Stimulated activated CD8-positive, alpha-beta memory T cell treated with anti-CD3 and anti-CD28 coated beads, Interleukin-15, amount 100 ng/mL, for 1 hour (primary cell): ENCODE results near the gene EMP2.

ENCODE experiments used
- DNase-seq: peaks from one replicate; pipeline ENCODE4 v3.0.0-alpha.2; 2020; ENCODE audit warnings: low read depth

The EMP2 gene

DNA sequence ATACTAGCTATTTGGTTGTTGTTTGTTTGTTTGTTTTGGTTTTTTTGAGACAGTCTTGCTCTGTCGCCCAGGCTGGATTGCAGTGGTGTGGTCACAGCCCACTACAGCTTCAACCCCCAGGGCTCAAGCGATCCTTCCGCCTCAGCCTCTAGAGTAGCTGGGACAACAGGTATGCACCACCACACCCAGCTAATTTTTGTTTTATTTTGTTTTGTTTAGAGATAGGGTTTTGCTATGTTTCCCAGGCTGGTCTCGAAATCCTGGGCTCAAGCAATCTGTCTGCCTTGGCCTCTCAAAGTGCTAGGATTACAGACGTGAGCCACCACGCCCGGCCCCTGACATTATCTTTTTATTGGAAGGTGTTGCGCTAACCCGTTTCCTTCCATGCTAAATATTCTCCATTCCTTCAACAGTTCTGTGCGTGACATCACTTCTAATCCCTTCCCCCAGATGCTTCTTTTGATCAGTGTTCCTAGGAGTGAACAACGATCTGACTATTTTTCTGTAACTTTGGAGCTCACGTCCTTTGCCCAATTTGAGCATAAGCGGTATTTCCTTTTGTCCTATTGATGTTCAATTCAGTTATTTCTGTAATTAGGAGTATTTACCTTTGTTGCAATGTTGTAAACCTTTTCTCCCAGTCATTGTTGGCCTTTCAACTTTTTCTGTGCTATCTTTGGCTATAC, 30.2 kb upstream of the EMP2 start:
- DNase-seq: no peak

DNA sequence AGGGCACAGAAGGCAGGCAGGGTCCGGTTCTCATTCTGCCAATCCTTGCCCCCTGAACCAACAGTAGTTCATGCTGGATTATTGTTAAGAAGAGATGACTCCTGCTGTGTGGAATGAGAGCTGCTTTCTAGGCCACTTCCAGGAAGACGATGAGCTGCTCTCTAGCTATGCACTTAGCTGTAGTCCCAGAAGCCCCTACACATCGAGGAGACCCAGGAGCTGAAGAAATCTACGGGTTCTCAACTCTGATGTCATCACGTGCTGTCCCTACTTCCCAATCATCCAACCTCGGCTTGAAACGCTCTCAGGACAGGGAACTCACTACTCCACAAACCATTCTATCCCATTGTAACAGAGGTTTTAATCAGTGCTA, 29.0 kb upstream of the EMP2 start:
- DNase-seq: no peak

DNA sequence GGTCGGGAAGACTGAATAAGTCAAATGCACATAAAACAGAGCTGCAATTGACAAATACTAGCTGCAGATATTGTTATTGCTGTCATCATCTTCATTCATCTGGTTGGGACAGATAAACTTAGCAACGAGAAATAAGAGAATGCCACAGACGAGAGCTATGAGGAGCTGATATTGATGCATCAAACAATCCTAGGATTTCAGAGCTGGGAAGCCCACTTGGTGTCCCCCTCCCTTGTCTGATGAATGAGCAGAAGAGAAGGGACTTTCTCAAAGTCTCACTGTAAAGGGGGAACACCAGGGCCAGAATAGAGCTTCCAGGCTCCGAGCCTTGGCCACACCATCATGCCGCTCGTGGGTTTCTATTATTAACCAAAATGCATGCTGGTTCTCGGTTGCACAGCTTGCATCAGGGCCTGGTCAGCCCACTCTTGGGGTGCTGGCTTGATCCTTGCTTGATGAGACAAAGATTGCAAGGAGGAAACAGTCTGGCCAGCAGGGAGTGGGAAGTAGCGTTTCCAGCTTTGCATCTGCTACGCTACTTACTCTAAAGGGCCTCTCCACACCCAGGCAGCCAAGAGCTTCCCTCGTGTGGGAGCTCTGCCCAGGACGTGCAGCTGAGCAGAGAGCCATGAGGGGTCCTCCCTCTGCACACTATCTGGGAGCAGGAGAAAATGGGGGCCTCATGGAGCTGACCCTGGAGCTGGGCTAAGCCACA, 28.4 kb upstream of the EMP2 start:
- no peak for DNase-seq

DNA sequence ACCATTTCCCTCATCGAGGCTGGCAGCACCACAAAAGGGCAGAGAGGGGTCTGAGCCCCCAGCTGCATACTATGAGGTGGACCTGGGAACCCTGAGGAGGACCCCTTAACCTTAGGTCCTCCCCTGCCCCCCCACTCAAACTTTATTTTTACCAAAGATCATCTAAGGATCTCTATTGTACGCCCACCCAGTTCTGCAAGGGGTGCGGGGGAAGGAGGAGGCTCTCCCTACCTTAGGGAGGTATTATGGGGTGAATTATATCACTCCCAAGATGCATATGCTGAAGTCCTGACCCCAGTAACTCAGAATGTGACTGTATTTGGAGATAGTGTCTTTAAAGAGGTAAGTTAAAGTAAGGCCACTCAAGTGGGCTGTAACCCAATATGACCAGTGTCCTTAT, 26.8 kb upstream of the EMP2 start:
- no peak for DNase-seq

DNA sequence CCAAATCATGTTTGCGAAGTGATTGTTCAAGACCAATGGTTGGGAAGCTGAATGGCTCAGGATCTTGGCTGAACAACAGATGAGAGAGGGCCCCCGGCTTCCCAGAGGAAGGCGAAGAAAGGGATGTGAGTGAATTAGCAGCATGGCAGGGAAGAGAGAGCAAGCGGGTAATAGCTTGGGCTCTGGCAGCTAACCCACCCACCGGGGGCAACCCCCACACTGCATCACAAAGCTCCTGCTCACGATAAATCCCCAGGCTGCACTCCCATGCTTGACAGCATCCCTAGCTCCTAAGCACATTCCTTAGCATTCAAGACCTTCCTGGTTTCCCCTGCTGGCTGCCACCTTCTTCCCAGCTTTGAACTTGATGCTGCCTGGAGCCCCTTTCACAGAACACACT, 26.2 kb upstream of the EMP2 start:
- DNase-seq: no peak

DNA sequence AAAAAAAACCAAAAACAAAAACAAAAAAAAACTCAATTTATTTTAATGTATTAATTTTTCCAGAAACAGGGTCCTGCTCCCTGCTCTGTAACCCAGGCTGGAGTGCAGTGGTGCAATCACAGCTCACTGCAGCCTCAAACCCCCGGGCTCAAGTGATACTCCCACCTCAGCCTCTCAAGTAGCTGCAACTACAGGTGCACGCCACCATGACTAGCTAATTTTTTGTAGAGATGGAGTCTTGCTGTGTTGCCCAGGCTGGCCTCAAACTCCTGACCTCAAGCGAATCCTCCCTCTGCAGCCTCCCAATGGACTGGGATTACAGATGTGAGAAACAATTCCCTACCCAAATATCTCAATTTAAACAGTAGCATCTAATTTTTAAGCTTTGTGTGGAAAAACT, 25.2 kb upstream of the EMP2 start:
- DNase-seq: no peak

DNA sequence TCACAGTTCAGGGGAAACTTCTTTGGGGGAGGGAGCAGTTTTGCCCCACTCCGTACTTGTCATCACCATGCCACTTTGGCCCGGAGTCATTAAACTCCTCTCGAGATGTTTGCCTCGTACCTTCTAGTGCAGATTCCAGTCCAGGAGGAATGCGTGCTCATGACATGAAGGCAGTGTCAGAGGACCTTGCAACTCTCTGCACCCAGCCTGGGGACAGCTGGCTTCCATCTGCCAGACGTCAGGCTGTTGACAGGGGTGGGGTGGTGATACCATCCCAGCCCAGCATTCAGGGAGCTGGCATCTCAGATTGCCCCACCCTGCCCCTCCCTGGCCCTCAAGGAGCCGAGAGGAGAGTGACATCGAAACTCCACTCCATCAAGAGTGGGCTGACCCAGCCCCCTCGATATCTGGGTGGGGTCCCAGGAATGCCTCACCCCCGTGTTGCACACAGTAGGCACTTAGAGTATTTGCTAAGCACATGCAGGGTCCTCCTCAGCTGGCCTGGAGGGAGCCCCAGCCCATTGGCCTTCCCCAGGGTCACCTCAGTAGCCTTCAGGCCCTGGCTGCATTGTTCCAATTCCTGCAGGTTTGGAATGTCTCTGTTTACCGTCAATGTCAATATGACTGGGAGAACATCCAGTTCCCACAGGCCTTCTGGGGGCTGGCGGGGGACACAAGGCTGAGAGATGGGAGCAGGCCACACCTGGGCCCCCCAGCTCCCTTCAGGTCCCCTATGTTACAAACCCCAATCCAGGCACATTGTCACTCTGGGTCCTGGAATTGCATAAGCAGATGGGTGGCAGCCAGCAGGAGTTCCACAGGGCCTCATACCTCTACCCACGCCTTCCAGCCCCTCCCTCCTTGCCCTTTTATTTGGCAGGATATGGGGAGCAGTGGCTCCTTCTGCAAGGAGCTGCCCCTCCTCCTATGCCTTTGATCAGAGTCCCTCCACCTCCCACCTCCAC, 21.3 kb upstream of the EMP2 start:
- no peak for DNase-seq

DNA sequence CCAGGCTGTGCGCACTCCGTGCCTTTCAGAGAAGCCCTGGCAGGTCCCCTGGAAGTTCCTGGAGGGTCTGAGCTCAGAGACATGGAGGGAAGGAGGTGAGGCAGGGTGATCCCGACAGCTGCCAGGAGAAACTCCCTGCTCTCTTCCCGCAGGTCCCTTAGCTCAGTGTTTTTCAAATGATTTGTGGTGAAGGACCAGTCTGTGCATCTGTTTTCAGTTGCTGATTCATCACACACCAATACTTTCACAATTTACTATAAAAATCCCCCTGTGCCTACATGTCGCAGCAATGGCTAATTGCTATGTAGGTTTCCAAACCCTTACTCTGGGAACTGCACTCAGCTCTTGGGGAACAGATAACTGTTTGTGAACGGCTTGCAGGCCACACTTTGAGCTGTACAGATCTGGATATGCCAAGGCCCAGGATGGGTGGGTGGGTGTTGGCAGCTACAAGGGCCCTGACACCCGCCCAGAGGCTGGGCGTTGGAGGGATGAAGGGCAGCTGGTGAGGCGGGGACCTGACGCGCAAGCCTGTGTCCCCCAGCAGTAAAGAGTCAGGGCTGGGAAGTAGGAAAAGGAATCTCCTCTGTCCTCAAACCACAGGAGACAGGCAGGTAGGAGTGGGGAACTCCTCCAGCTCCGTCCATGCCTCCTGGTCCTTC, 20.5 kb upstream of the EMP2 start:
- no peak for DNase-seq

DNA sequence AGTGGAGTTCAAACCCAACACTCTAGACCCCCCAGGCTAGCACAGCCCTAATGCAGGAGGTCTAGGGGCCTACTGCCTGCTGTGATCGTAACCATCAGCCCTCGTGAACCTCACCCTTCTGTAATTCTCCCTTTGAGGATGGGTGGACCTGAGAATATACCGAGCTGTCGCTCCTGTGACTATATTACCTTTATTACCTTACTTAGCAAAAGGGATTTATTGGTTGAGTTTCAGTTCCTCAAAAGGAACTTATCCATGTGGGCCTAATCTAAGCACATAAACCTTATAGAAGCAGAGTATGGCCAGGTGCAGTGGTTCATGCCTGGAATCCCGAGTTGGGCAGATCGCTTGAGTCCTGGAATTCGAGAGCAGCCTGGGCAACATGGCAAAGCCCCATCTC, 19.2 kb upstream of the EMP2 start:
- no peak for DNase-seq

DNA sequence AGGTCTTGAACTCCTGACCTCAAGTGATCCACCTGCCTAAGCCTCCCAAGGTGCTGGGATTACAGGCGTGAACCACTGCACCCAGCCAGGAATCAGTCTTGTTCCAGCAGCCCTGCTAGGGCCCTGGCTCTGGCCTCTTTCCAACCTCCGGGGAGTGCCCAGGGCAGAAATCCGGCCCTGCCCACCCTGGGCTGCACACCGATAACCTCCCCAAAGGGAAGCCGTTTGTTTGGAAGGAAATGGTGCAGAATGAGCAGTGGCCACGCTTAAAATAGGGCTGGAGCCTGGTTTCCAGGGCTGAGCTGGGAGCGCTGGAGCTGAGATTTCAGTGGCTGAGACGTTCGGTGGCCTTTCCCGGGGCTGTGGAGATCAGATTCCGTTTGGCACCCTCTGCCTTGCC, 17.8 kb upstream of the EMP2 start:
- DNase-seq: no peak

DNA sequence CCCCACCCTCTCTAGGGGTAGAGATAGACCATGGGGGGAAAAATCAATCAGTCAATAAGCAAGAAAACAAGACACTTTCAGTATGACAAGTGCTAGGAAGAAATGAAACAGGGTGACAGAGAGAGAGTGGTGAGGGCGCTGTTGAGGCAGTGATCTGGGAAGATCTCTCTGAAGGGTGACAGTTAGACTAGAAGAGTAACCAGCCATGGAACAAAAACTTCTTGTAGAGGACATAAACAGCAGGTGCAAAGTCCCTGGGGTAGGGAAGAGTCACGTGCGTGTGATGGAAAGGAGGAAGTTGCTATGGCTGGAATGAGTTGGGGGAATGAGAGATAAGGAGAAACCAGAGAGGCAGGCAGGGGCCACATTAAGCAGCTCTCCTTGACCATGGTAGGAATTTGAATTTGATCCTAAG, 16.8 kb upstream of the EMP2 start:
- no peak for DNase-seq

DNA sequence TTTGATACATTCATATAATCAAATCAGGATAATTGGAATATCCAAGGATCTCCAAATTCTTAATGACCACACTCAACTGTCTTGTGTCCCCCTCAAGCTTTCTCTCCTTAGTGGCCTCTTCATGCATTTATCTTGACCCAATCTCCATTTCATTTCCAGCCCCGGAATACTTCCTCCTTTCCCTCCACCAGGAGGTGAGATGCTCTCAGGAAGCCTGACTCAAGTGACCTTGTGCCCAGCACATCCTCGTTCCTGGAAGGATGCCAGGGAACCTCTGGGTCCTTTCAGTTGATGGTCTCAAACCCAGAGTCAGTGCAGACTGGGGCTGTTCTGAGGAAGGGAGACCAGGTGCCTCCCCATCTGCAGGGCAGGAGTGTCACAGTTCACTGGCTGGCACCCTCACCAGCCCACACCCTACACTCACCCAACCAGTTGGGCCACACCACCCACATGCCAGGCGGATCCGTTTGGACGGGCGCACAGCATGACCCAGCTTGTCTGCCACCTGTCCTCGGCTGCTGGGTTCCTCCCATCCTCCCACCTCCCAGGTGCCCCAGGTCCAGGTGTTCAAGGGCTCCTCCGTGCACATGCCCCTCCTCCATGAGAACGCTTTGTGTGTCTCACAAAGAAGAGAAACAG, 14.0 kb upstream of the EMP2 start:
- DNase-seq: no peak

DNA sequence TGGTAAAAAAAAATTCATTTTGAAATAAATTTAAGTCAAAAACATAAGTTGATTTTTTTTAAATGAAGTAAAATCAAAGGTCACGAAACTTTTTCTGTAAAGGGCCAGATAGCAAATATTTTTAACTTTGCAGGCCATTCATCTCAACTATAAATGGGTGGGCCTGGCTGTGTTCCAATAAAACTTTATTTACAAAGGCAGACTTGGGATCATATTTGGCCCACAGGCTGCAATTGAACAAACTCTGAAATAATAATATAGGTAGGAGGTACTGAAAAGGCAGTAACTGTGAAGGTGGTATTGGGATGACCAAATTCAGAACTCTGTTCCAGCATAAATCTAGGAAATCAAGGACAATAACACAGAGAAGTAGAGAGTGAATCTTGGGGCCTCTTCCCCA, 12.2 kb upstream of the EMP2 start:
- DNase-seq: no peak

DNA sequence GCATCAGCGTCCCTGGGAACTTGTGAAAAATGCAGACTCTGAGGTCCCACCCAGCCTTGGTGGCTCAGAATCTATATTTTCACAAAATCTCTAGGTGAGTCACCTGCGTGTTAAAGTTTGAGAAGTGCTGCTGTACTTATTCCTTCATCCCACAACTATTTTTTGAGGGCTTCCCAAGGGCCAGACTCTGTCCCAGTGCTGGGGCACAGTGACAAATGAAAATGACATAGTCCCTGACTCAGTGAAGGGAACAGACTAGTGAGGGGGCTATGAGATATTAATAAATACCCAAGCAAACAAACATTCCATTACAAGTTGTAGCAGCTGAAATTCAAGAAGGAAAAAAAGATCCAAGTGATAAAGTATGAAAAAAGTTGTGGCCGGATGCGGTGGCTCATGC, 9.9 kb upstream of the EMP2 start:
- DNase-seq: no peak

DNA sequence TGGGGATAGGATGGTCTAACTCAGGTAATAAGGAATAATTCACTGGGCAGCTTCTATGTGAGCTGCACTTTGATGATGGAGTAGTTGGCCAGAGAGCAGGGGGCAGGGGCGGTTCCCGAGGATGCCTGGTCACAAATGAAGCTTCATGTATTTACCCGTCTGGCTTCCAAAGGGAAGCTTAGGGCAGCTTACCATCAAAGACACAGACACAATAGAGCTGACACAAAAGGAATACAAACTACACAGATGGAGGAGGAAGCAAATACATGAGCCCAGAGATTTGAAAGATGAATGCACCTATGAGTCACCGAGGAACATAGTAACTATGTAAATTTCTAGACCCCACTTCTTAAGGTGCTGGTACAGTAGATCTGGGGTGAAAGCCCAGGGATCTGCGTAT, 8.7 kb upstream of the EMP2 start:
- DNase-seq: no peak

DNA sequence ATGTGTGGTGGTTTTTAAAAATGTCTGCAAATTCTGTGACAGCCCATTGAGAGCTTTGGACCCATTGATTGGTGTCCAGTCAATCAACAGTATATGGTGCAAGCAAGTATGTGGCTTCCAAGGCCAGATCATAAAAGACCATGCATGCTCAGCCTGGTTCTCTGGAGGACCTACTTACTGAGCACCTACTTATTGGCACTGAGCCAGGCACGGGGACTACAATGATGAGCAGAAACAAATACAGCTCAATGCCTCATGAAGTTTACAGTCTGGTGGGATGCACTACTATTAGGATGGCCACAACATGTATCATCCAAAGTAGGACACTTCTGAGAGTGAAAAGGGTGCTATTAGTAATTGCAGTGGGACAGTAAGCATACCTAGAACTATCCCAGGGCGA, 7.2 kb upstream of the EMP2 start:
- DNase-seq: no peak

DNA sequence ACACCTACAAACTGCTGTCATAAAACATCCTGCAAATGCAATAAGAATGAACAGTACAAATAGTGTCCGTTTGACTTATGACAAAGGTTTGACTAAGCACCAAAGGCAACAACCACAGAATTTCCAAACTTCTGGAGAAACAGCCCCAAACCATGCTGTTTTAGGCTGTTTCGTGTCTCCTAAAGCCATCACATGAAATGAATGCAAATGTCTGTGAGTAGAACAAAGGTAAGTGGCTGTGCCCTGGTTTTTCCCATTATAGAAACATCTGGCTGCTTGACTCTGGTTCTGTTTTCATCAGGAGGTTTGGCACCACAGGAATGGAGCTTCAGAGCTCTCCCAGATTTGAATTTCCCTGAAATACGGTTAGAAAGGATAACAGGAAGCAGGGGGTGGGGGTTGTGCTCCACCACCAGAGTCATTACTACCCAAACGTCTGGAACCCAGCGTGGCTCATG, 4.6 kb upstream of the EMP2 start:
- DNase-seq: no peak

DNA sequence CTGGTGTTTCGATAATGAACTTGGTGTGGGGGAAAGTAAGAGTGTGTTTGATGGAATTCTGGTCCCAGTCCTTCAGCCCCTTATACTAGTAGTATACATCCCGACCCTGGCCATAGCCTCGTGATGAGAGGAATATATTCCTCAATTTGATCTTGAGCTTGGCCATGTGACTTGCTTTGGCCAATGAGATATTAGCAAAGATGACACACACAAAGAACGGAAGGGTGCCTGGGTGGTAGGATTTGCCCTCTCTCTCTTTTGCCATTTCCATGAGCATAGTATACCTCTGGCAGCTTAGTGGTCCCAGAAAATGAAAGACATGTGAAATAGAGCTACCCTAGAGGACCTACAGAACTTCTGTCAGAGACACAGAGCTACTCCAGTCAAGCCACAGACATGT, 2.9 kb upstream of the EMP2 start:
- DNase-seq: no peak

DNA sequence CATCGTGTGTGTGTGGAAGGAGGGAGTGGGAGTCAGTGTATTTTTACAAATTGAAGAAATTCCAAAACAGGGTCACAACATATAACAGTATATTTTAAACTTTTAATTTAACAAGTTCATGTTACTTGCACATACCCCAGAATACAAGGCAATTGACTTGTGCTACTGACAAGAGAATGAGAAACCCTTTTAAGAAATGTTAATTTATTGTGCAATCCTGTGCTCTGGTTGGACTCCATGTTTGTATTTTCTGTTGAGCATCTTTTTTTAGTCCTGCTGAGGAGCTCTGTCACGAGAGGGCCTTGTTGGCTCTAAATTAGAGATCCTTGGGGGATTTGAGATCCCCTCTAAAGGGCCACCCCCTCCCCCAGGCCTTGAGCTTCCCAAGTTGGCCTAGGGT, 1.1 kb upstream of the EMP2 start:
- no peak for DNase-seq

DNA sequence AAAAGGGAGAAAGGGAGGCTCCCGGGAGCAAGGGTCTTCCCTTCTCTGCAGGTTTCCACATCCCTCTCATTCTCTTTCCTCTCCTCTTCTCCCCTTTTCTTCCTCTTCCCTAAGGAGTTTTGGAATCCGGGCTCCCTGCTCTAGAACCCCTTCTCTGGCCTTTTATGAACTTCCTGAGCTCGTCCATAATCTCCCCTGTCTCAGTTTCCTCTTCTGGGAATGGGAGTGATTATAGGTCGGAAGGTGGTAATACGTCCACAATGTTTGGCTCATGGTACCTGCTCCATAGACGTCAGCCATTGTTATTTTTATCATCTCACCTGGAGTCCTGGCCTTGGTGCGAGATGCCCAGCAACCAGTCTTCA, 467 bp upstream of the EMP2 start:
- DNase-seq: no peak

DNA sequence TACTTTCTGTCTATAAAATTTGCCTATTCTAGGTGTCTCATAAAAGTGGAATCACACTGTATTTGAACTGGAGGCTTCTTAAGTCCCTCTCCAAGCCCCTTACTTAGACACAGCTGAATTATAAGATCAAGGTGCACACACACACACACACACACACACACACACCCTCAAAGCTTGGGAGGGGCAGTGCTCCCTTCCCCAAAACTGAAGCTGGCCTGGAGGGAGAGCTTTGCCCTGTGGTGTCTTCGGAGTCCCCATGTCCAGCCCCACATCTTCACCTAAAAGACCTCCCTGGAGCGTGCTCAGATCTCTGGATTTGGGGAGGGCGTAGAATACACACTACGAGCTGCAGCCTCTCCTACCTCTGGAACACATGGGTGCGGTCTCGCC, 828 bp downstream of the EMP2 start:
- DNase-seq: no peak
